NCI-H1417 (cell line): ENCODE data around the gene CTDSPL.
"Not testable (repeated sequence)": the region's sequence is repeated elsewhere in the genome, so short reads cannot be mapped to it uniquely, and the experiment has no call there.

Source experiments
- DNase-seq, 3 experiments: peaks; one replicate each; lab custom pipeline; 2025; lab: John Stamatoyannopoulos, UW

The CTDSPL gene

DNA sequence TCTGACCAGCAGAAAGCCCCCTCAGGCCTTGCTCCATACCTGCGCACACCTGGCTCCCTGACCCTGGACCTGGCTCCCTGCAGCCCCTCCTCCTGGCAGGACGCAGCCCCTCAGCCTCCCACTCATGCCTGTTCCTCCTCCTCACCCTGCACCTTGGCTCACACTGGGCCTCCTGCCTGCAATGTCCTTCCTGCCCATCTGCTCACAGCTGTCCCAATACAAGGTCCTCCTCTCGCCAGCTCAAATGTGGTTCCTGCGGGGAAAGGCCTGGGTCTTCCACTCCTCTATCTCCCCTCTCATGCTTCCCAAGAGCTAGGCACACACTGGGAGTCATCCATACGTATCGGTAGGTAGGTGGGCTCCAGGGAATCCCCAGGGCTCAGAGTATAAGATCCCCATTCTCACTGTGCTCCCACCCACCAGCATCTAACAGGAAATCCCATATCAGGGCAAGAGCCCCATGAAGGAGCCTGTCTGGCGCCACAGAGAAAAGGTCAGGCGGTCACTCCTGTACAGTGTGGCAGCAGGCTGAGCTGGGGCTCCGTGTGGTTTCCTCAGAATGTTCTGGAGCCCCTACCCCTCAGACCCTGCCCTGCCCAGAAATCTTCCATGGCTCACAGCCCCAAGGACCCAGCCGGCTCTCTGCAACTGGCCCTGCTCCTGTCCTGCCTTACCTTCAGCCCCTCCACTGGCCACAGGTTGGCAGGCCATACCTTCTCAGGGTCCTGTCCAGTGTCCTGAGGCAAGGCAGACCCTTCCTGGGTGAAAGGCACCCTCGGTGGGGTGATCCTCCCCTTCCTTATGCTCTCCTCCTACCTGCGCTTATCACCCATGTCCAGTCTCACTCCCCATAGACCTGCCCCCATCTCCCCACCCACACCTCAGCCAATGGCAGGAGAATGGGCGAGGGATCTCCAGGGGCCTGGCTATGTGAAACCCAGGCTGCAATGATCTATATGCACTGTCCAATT, 156.9 kb downstream of the CTDSPL start:
- no peak for DNase-seq

DNA sequence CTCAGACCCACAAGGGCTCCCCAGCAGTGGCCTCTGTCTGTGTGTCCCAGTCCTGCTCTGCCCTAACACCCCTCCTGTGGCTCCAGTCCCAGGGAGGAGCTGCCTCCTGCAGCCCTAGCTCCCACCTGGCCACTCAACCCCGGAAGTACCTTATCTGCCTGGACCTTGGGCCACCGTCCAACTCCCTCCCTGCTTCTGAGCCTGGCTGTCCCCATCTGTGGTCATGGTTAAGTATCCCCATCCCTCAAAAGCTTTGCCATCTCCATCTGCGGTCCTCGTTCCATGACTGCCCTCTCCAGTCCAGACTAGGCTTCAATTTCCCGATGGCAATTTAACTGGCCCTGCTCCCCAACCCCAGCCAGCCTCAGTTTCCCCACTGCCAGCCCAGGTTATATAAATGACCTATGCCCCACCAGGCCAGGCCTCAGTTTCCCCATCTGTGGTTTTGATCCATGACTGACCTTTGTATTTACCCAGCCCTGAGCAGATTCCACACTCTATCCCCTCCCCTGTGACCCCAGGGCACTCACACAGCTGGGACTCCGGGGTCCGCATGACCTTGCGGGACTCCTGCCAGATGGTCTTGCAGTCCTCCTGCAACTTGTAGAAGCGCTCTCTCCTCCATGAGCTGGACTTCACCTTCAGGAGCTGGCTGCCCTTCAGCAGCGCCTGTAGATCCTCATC, 158.1 kb downstream of the CTDSPL start:
- no peak for DNase-seq

DNA sequence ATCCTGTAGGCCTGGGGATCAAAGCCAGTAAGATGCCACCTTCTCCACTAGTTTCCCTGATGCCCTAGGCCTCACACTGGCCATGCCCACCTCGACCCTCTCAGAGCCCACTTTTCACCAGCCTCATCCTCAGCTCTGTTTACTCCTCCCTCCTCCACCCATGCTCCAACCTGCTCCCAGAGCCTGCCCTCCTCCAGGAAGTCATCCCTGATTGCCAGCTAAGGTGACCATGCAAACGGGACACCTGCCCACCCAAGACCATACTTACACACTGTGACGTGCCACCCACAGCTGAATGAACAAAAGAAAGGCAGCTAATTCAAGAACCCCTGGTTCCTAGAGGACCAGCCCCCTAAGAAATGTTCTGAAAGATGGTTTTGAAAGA, 158.7 kb downstream of the CTDSPL start:
- DNase-seq, result no peak

GRCh38 chr3:38021196-38021595, 159.5 kb downstream of the CTDSPL start:
- no peak for DNase-seq

GRCh38 chr3:38022301-38022700, 160.6 kb downstream of the CTDSPL start:
- DNase-seq, result no peak

DNA sequence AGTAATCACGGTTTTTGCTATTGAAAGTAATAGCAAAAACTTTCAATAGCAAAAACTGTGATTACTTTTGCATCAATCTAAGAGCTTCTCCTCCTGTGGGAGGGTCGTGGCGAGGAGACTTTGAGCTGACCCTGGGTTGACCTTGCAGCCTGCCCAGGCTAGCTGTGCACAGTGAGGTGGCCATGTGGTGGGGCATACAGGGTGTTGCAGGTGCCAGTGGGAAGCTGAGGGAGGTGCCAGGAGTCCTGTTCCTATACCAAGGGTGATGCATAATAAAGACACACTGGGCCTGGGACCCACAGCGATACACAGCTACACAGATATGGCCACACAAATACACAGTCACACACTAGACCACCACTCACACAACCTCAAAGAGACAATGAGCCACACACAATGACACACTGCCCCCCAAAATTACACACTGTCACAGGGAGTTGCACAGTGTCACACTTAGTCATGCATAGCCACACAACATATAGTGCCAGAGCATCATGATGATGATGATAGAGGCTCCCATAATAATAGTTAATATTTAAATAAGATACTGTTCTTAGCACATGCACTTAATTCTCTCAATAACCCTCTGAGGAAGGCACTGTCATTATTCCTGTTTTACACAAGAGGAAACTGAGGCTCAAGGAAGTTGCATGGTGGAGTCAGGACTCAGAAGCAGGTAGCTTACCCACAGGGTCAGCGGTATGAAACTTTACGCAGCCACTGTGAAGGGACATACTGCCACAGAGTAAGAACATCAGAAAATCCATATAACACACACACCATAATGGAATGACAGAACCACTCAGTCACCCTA, 161.4 kb downstream of the CTDSPL start:
- no peak for DNase-seq

- DNase-seq, result no peak
Observed at GRCh38 chr3:38026856-38027255, 165.2 kb downstream of the CTDSPL start.

DNA sequence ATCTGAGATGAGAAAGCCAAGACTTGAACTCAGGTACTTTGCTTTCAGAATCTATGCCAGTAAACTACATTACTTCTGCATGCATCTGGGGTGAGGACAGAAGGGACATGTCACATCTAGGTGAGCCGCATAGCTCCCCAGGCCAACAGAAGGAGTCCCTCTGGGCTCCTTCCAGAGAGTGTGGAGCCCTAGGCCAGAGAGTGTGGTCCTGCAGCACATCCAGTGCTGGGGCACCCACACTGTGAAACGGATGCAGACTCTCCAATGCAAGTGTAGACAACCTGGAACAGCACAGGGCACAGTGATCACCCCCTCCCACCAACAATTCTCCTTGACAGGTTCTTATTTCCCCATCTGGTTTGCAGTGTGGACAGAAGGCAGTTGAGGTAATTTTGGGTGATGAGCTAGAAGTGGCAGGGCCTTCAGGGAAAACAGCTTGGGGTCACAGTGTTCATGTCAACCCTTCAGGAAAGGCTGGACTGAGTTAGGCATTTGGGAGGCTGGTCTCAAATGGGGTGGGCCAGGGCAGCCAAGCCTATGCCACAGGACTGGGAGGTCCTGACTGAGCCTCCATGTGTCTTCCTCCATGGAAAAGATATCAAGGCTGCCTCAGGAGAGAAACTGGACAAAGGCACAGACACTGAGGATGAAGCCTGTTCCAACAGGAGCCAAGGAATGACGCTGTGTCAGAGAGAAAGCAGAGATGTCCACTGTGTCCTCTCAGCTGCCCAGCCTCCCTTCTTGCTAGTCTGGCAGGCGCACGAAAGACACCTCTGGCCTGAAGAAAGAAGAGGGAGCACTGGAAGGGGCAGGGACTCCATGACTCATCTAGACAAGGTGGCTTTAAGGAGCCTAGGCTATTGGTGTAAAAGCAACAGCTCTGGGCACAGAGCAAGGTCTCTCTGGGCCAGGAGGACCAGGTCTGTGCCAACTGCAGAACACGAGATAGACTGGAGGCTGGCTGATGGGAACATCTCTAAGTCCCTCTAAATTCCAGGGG, 166.1 kb downstream of the CTDSPL start:
- no peak for DNase-seq

GRCh38 chr3:38028621-38029361, 167.1 kb downstream of the CTDSPL start:
- DNase-seq, result no peak

GRCh38 chr3:38029400-38030125, 167.9 kb downstream of the CTDSPL start, which contains the start of gene PLCD1:
PLCD1 (minus strand) TSS chr3:38029642; CDS start chr3:38029539, 103 bp downstream.
- DNase-seq, result no peak

- no peak for DNase-seq
Observed at GRCh38 chr3:38030126-38031021, 168.7 kb downstream of the CTDSPL start.

DNA sequence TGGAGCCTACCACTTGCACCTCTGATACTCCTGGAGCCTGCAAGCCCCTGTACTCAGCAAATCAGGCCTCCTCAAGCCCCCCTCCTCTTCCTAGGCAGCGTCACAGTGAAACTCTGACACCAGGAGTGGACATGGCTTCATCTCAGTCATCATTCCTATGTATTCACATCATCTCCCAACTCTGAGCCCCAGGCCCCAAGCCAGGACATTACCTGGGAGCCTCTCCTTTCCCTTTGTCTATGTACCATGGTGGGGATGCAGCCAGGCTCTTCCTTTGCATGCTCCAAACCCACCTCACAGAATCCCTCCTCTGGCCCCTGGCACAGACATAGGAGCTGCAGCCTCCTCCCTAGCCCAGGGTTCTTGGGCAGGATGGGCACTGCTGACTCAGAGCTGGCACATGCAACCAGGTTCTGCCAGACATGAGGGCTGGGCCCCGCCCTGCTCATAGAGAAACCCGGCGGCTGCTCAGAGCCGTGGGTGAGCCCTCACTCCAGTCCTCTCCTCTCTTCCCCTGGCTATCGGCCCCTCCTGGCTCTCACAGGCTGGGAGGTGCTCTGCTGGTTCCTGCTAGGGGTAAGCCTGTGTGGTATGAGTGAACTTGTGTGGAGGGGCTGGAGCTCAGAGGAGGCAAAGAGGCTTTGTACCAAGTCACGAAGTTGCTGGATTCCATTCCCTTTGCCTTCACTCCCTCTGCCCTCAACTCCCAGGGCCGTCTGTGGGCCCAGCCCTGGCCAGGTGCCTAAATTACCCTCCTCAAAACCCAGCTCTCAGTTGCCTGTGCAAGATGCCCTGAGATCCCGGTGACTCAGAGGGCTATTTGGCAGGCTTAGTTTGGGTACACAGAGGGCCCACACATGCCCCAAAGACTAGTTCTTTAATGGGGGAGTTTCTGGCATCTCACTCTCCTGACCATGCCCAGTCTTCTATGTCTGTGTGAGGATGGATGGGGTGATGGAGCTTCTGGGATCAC, 169.6 kb downstream of the CTDSPL start:
- DNase-seq, result no peak

- DNase-seq, result no peak
Observed at GRCh38 chr3:38032328-38032865, 170.7 kb downstream of the CTDSPL start.

DNA sequence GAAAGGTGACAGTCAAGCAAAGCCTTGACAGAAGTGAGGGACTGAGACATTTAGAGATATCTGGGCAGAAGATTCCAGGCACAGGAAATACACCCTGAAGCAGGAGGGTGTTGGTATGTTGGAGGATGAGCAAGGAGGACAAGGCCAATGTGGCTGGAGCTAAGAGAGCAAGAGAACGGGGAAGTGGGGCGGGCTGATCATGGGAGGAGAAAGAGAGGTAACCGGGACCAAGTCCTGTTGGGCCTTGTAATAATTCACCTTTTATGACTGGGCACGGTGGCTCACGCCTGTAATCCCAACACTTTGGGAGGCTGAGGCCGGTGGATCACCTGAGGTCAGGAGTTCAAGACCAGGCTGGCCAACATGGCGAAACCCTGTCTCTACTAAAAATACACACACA, 171.9 kb downstream of the CTDSPL start:
- DNase-seq, result not testable (repeated sequence)
